Fibroblast of lung (primary cell): ENCODE measurements around the gene CLIC5. TPM values are rescaled to one million over a fixed set of nuclear protein-coding genes. Genes with fewer than 3 reads are reported as not detected.

ENCODE experiments used
- DNase-seq, 2 donors: peaks; one replicate each; pipeline versions ENCODE4 v3.0.0 to v3.0.0-alpha.2; 2010; ENCODE audit warnings: low read depth in 2 of 2
- H2AFZ ChIP-seq: 2 replicates; pipeline ENCODE4 v1.5.1; 2012; ENCODE audit warnings: low read length, control low read depth, inconsistent platforms
- H3K27ac ChIP-seq: 2 replicates; pipeline ENCODE4 v1.5.1; 2011; ENCODE audit warnings: low read length, control low read depth; ENCODE audit not compliant: insufficient read depth
- H3K27me3 ChIP-seq: 2 replicates; pipeline ENCODE4 v1.5.1; 2011; ENCODE audit warnings: mild to moderate bottlenecking, low read length; ENCODE audit not compliant: control insufficient read depth, insufficient read depth
- H3K36me3 ChIP-seq: 2 replicates; pipeline ENCODE4 v1.5.1; 2011; ENCODE audit warnings: low read length; ENCODE audit not compliant: control insufficient read depth, insufficient read depth
- H3K4me1 ChIP-seq: 2 replicates; pipeline ENCODE4 v1.5.1; 2011; ENCODE audit warnings: low read length; ENCODE audit not compliant: control insufficient read depth, insufficient read depth; ENCODE audit errors: extremely low read depth
- H3K4me2 ChIP-seq: 2 replicates; pipeline ENCODE4 v1.5.1; 2011; ENCODE audit warnings: low read length, control low read depth; ENCODE audit not compliant: insufficient read depth; ENCODE audit errors: extremely low read depth
- H3K4me3 ChIP-seq, 4 experiments: fragments of 200-600 bp in 1 of 4; sonication (generic) in 1 of 4; replicated peaks in 1 of 4; 2 replicates each; pipeline ENCODE4 v1.5.1; 2011 to 2016; ENCODE audit warnings: low read length in 4 of 4, low read depth in 3 of 4, mild to moderate bottlenecking in 3 of 4, control low read depth in 2 of 4, inconsistent platforms in 1 of 4, mixed read lengths in 1 of 4; ENCODE audit not compliant: insufficient read depth in 1 of 4; ENCODE audit errors: control extremely low read depth in 1 of 4
- H3K79me2 ChIP-seq: 2 replicates; pipeline ENCODE4 v1.5.1; 2012; ENCODE audit warnings: mild to moderate bottlenecking, low read length, inconsistent platforms; ENCODE audit not compliant: control insufficient read depth, insufficient read depth
- H3K9ac ChIP-seq: 2 replicates; pipeline ENCODE4 v1.5.1; 2011; ENCODE audit warnings: mild to moderate bottlenecking, low read length, control low read depth; ENCODE audit not compliant: insufficient read depth
- H3K9me3 ChIP-seq: 2 replicates; pipeline ENCODE4 v1.5.1; 2012; ENCODE audit warnings: low read depth, low read length; ENCODE audit not compliant: control insufficient read depth, insufficient read depth
- H4K20me1 ChIP-seq: 2 replicates; pipeline ENCODE4 v1.5.1; 2011; ENCODE audit warnings: low read length; ENCODE audit not compliant: control insufficient read depth, insufficient read depth; ENCODE audit errors: extremely low read depth
- EZH2 ChIP-seq: IDR thresholded peaks from 2 replicates; pipeline ENCODE4 v1.5.1; 2012; ENCODE audit warnings: low read length, control low read depth, mild to moderate bottlenecking; ENCODE audit errors: missing control alignments
- polyA plus RNA-seq, 2 donors: library from polyadenylated mRNA; depleted of rRNA in 1 of 2; stranded (reverse) in 1 of 2; unstranded in 1 of 2; fragments of >200 nt; gene quantifications; 2 replicates each; pipeline ENCODE4 v1.2.1, GENCODE V29; 2011 to 2012; ENCODE audit warnings: missing spikeins in 1 of 2
- total RNA-seq: library from RNA; depleted of rRNA; stranded (reverse); fragments of >200 nt; gene quantifications from 2 replicates; pipeline ENCODE4 v1.2.1, GENCODE V29; 2014
- TF ChIP-seq, protein P1 (sequence below), 2 donors: IDR thresholded peaks in 1 of 2; conservative IDR thresholded peaks in 1 of 2; 1 replicate in 1 of 2; 2 replicates in 1 of 2; pipeline ENCODE4 v1.5.1; 2011 to 2012; ENCODE audit warnings: low read length in 2 of 2, control low read depth in 1 of 2, inconsistent platforms in 1 of 2, low read depth in 1 of 2, mild to moderate bottlenecking in 1 of 2

CLIC5 gene
- total and polyA plus RNA-seq, 2 donors (not counting 1 experiment from before 2014, with no cell fraction given) = 0.03 TPM; not detected in 1

DNA sequence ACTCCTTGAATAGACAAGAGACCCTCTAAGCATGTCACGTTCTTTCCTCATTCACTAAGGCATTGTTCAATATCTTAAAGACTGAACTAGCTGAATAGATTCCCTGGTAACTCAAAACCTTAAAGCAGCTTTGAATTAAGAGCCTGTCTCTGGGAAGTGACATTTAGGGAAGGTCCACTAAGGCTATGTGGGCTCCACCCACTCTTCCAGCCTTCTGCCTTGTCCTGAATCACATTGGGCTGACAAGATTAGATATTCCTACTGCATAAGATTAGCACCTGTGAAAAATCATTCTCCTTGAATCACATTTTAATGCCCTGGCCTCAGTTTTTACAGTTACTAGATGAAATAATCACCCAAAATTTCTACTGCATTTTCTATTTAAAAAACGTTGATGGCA, 36.3 kb downstream of the CLIC5 start:
- H3K27me3 ChIP-seq = no peaks in the 10 kb centered on the region
- no peak overlapping the region for H3K4me3 ChIP-seq
- TF ChIP-seq EZH2 = no peak
- TF ChIP-seq, protein P1, sequence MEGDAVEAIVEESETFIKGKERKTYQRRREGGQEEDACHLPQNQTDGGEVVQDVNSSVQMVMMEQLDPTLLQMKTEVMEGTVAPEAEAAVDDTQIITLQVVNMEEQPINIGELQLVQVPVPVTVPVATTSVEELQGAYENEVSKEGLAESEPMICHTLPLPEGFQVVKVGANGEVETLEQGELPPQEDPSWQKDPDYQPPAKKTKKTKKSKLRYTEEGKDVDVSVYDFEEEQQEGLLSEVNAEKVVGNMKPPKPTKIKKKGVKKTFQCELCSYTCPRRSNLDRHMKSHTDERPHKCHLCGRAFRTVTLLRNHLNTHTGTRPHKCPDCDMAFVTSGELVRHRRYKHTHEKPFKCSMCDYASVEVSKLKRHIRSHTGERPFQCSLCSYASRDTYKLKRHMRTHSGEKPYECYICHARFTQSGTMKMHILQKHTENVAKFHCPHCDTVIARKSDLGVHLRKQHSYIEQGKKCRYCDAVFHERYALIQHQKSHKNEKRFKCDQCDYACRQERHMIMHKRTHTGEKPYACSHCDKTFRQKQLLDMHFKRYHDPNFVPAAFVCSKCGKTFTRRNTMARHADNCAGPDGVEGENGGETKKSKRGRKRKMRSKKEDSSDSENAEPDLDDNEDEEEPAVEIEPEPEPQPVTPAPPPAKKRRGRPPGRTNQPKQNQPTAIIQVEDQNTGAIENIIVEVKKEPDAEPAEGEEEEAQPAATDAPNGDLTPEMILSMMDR (conservative IDR thresholded peaks at IDR 0.05 in 1 of 2, IDR thresholded peaks at IDR 0.05 in 1 of 2; ENCODE audit: low read depth in 1 of 2, low read length in 2 of 2) = no peak
- H3K9me3 ChIP-seq = no peaks in the 10 kb centered on the region
- no peak overlapping the region for H3K9ac ChIP-seq
- no peaks in the 10 kb centered on the region for H3K36me3 ChIP-seq
- H2AFZ ChIP-seq = no peak overlapping the region
- H4K20me1 ChIP-seq = no peaks in the 10 kb centered on the region
- no peak for DNase-seq
- H3K79me2 ChIP-seq = no peaks in the 10 kb centered on the region
- no peak overlapping the region for H3K4me2 ChIP-seq
- H3K4me1 ChIP-seq = no peaks in the 10 kb centered on the region
- H3K27ac ChIP-seq = no peak overlapping the region

DNA sequence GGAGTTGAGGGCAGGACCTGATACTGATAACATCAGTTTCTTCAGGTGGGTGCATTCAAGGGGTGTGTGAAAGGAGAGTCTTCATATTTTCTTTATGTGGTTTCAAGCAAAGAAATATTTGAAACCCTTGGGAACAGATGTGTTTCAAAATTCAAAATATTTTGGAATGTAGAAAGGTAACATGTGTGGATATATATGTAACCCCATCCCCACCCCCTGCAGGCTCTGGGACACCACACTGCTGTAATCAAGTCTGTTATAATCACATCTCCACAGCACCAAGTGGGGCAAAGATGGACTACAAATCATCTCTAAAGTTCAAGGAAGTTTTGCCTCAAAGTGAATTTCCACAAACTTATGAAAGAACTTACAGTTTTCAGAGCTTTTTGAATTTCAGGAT, 41.1 kb downstream of the CLIC5 start:
- Histone ChIP-seq H4K20me1 (no peaks in the 10 kb centered on the region), H3K4me2 (no peak overlapping the region), H3K36me3 (no peaks in the 10 kb centered on the region), H3K4me3 (no peak overlapping the region), H3K27ac (no peak overlapping the region), H3K9ac (no peak overlapping the region), H3K79me2 (no peaks in the 10 kb centered on the region), H3K4me1 (no peaks in the 10 kb centered on the region), H3K9me3 (no peaks in the 10 kb centered on the region), H2AFZ (no peak overlapping the region), H3K27me3 (no peaks in the 10 kb centered on the region)
- no peak for TF ChIP-seq EZH2
- TF ChIP-seq, protein P1 (conservative IDR thresholded peaks at IDR 0.05 in 1 of 2, IDR thresholded peaks at IDR 0.05 in 1 of 2; ENCODE audit: low read depth in 1 of 2, low read length in 2 of 2) = no peak
- no peak for DNase-seq

DNA sequence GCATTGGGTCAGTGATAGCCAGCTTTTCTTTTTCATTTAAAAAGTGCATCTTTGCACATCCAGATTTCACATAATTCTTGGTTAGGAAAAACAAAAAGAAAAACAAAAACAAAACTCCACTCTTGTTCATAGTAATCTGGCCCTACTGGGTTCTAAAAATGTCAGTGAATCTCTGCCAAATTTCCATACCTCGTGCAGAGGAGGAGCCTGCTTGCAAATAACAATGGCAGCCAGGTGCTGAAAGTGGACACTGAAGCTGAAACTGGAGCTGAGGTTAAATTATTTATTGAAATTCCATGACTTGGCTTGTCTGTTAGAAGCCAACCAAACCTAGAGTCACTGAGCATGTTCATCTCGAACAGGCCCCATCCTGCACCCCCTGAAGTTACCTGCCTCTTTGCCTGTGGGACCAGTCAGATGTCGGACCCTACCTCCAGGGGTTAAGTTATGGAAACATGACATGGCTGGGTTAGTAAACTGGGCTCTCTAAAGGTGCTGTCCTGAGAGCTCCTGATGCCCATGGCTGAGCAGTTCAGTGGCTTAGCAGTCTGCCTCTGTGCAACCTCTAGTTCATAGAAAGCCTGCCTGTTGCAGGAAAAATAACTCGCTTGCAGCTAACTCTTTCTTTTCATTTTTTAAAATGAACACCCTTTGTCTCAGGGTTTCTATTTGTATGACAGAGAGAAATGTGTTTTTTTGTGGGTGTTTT, 42.7 kb downstream of the CLIC5 start:
- no peak overlapping the region for H3K27ac ChIP-seq
- H3K27me3 ChIP-seq = no peaks in the 10 kb centered on the region
- no peak overlapping the region for H3K4me3 ChIP-seq
- H3K9ac ChIP-seq = no peak overlapping the region
- no peak overlapping the region for H3K4me2 ChIP-seq
- H4K20me1 ChIP-seq = no peaks in the 10 kb centered on the region
- H3K36me3 ChIP-seq = no peaks in the 10 kb centered on the region
- H3K9me3 ChIP-seq = no peaks in the 10 kb centered on the region
- no peak for TF ChIP-seq EZH2
- H3K4me1 ChIP-seq = no peaks in the 10 kb centered on the region
- DNase-seq = no peak
- H3K79me2 ChIP-seq = no peaks in the 10 kb centered on the region
- H2AFZ ChIP-seq = no peak overlapping the region
